ENCODE measurements around the gene ACADS. TPM values are rescaled to one million over a fixed set of nuclear protein-coding genes. Genes with fewer than 3 reads are reported as not detected.

Gene ACADS
- total RNA-seq, 2 experiments from 2014 or later = 15.6 to 16.6 TPM

- H3K4me3 Mint-ChIP-seq = no peak overlapping the region
- no peaks in the 10 kb centered on the region for H3K9me3 Mint-ChIP-seq
- intact Hi-C loops (cut with micrococcal nuclease) = no loop called here
- H3K4me1 Mint-ChIP-seq (ENCODE audit: low read depth) = no peaks in the 10 kb centered on the region
- peaks cover 16% of the 10 kb centered on the region for H3K36me3 Mint-ChIP-seq
- H3K27ac Mint-ChIP-seq = no peak overlapping the region
- POLR2A ChIA-PET = no interaction called here
- DNase-seq = no peak
- no peaks in the 10 kb centered on the region for H3K27me3 Mint-ChIP-seq
- CTCF ChIA-PET = interaction anchor here (0.9 to 1.4 kb wide), 2 partner anchors 55 to 122 kb away, joined by 3 to 6 read pairs; partner anchors contain the start of gene POP5
Measured at GRCh38 chr12:120703311-120703942, 22.2 kb upstream of the ACADS start.

- CTCF ChIA-PET = interaction anchor here (0.6 to 1.4 kb wide), 2 partner anchors 56 to 58 kb away, joined by 3 to 4 read pairs; no protein-coding TSS in a partner anchor
- no peaks in the 10 kb centered on the region for H3K9me3 Mint-ChIP-seq
- intact Hi-C loops (cut with micrococcal nuclease) = no loop called here
- H3K4me3 Mint-ChIP-seq = no peak overlapping the region
- no peak for DNase-seq
- POLR2A ChIA-PET = no interaction called here
- H3K27ac Mint-ChIP-seq = no peak overlapping the region
- peaks cover 5% of the 10 kb centered on the region for H3K4me1 Mint-ChIP-seq (ENCODE audit: low read depth)
- H3K36me3 Mint-ChIP-seq = peaks cover 4% of the 10 kb centered on the region
- no peaks in the 10 kb centered on the region for H3K27me3 Mint-ChIP-seq
Measured at GRCh38 chr12:120705618-120706017, 20.0 kb upstream of the ACADS start.

GRCh38 chr12:120706029-120706428 lies 19.6 kb upstream of the ACADS start:
- H3K4me1 Mint-ChIP-seq (ENCODE audit: low read depth) = peaks cover 5% of the 10 kb centered on the region
- H3K9me3 Mint-ChIP-seq = no peaks in the 10 kb centered on the region
- intact Hi-C loops (cut with micrococcal nuclease) = no loop called here
- POLR2A ChIA-PET = no interaction called here
- no peaks in the 10 kb centered on the region for H3K27me3 Mint-ChIP-seq
- no peak for DNase-seq
- H3K36me3 Mint-ChIP-seq = peaks cover under 1% of the 10 kb centered on the region
- H3K4me3 Mint-ChIP-seq = no peak overlapping the region
- H3K27ac Mint-ChIP-seq = no peak overlapping the region
- CTCF ChIA-PET = interaction anchor here (1.4 kb wide), 1 partner anchor 57 kb away, joined by 4 read pairs; no protein-coding TSS in a partner anchor

GRCh38 chr12:120708651-120709050 lies 17.0 kb upstream of the ACADS start:
- CTCF ChIA-PET = interaction anchor here (1.1 to 5.3 kb wide), 3 partner anchors 61 to 263 kb away, joined by 3 to 52 read pairs (median 4); no protein-coding TSS in a partner anchor
- POLR2A ChIA-PET = interaction anchor here (1.0 to 3.7 kb wide), 4 partner anchors 10 to 173 kb away, joined by 3 to 15 read pairs (median 4); partner anchors contain the start of gene MLEC
- Mint-ChIP-seq H3K9me3 (no peaks in the 10 kb centered on the region), H3K36me3 (peaks cover 5% of the 10 kb centered on the region), H3K4me1 (ENCODE audit: low read depth) (peaks cover 28% of the 10 kb centered on the region), H3K27ac (no peak overlapping the region), H3K4me3 (no peak overlapping the region), H3K27me3 (no peaks in the 10 kb centered on the region)
- DNase-seq = no peak
- intact Hi-C loops (cut with micrococcal nuclease) = no loop called here

GRCh38 chr12:120710031-120710804 lies 15.4 kb upstream of the ACADS start, which contains the start of gene UNC119B:
Gene UNC119B, plus strand, starts transcription at chr12:120710458. Its CDS starts 17 bp downstream, at chr12:120710475.
- Mint-ChIP-seq H3K4me3 (peak within 1 kb of the TSS; percentile 84), H3K9me3 (no peaks in the 10 kb centered on the region), H3K27me3 (no peaks in the 10 kb centered on the region), H3K4me1 (ENCODE audit: low read depth) (peaks cover 33% of the 10 kb centered on the region), H3K36me3 (peaks cover 15% of the 10 kb centered on the region), H3K27ac (peak within 1 kb of the TSS; percentile 67)
- intact Hi-C loops (cut with micrococcal nuclease) = loop anchor here (1.0 kb wide), 1 partner anchor 127 kb away; no protein-coding TSS in a partner anchor
- CTCF ChIA-PET = interaction anchor here (1.2 to 5.3 kb wide), 3 partner anchors 62 to 262 kb away, joined by 4 to 52 read pairs (median 9); no protein-coding TSS in a partner anchor
- POLR2A ChIA-PET = interaction anchor here (0.7 to 3.7 kb wide), 6 partner anchors 12 to 419 kb away, joined by 3 to 15 read pairs (median 3); partner anchors contain the start of genes CABP1, DYNLL1, MLEC and RNU4-2
- peak; percentile 78 for DNase-seq

GRCh38 chr12:120710805-120711296 lies 14.8 kb upstream of the ACADS start:
- peak; percentile 51 for DNase-seq
- peak overlapping the region; percentile 84 for H3K4me3 Mint-ChIP-seq
- H3K9me3 Mint-ChIP-seq = no peaks in the 10 kb centered on the region
- POLR2A ChIA-PET = interaction anchor here (0.7 to 3.7 kb wide), 5 partner anchors 13 to 419 kb away, joined by 3 to 15 read pairs (median 3); partner anchors contain the start of genes CABP1, DYNLL1, MLEC and RNU4-2
- CTCF ChIA-PET = interaction anchor here (0.9 to 5.3 kb wide), 7 partner anchors 10 to 261 kb away, joined by 3 to 52 read pairs (median 4); no protein-coding TSS in a partner anchor
- peaks cover 18% of the 10 kb centered on the region for H3K36me3 Mint-ChIP-seq
- peaks cover 33% of the 10 kb centered on the region for H3K4me1 Mint-ChIP-seq (ENCODE audit: low read depth)
- no peaks in the 10 kb centered on the region for H3K27me3 Mint-ChIP-seq
- peak overlapping the region; percentile 62 for H3K27ac Mint-ChIP-seq
- intact Hi-C loops (cut with micrococcal nuclease) = loop anchor here (1.0 kb wide), 2 partner anchors 25 to 128 kb away; no protein-coding TSS in a partner anchor

GRCh38 chr12:120711411-120711810 lies 14.2 kb upstream of the ACADS start:
- intact Hi-C loops (cut with micrococcal nuclease) = loop anchor here (1.0 kb wide), 1 partner anchor 25 kb away; no protein-coding TSS in a partner anchor
- Mint-ChIP-seq H3K9me3 (no peaks in the 10 kb centered on the region), H3K4me1 (ENCODE audit: low read depth) (peaks cover 33% of the 10 kb centered on the region), H3K36me3 (peaks cover 20% of the 10 kb centered on the region), H3K27ac (peak overlapping the region; percentile 62), H3K4me3 (peak overlapping the region; percentile 84), H3K27me3 (no peaks in the 10 kb centered on the region)
- ChIA-PET POLR2A (interaction anchor here (1.2 to 3.7 kb wide), 4 partner anchors 13 to 420 kb away, joined by 3 to 15 read pairs (median 3); partner anchors contain the start of genes DYNLL1, MLEC and RNU4-2), CTCF (interaction anchor here (0.9 to 5.3 kb wide), 8 partner anchors 9 to 260 kb away, joined by 3 to 52 read pairs (median 4); partner anchors contain the start of gene ACADS)
- DNase-seq = no peak

GRCh38 chr12:120712610-120713009 lies 13.0 kb upstream of the ACADS start:
- POLR2A ChIA-PET = no interaction called here
- H3K9me3 Mint-ChIP-seq = no peaks in the 10 kb centered on the region
- peaks cover 33% of the 10 kb centered on the region for H3K4me1 Mint-ChIP-seq (ENCODE audit: low read depth)
- H3K27me3 Mint-ChIP-seq = no peaks in the 10 kb centered on the region
- H3K36me3 Mint-ChIP-seq = peaks cover 28% of the 10 kb centered on the region
- H3K4me3 Mint-ChIP-seq = no peak overlapping the region
- CTCF ChIA-PET = interaction anchor here (0.8 to 5.3 kb wide), 3 partner anchors 65 to 174 kb away, joined by 3 to 52 read pairs (median 17); no protein-coding TSS in a partner anchor
- no peak for DNase-seq
- no peak overlapping the region for H3K27ac Mint-ChIP-seq
- intact Hi-C loops (cut with micrococcal nuclease) = no loop called here

GRCh38 chr12:120713861-120714482 lies 11.7 kb upstream of the ACADS start:
- no peaks in the 10 kb centered on the region for H3K9me3 Mint-ChIP-seq
- H3K4me3 Mint-ChIP-seq = no peak overlapping the region
- H3K4me1 Mint-ChIP-seq (ENCODE audit: low read depth) = peaks cover 33% of the 10 kb centered on the region
- peak; percentile 77 for DNase-seq
- H3K36me3 Mint-ChIP-seq = peaks cover 39% of the 10 kb centered on the region
- CTCF ChIA-PET = interaction anchor here (1.0 to 2.5 kb wide), 4 partner anchors 66 to 258 kb away, joined by 3 to 28 read pairs (median 13); partner anchors contain the start of gene POP5
- POLR2A ChIA-PET = no interaction called here
- H3K27ac Mint-ChIP-seq = peak overlapping the region; percentile 20
- H3K27me3 Mint-ChIP-seq = no peaks in the 10 kb centered on the region
- intact Hi-C loops (cut with micrococcal nuclease) = loop anchor here (1.0 kb wide), 2 partner anchors 67 to 131 kb away; no protein-coding TSS in a partner anchor

- Mint-ChIP-seq H3K4me1 (ENCODE audit: low read depth) (peaks cover 9% of the 10 kb centered on the region), H3K36me3 (peaks cover 64% of the 10 kb centered on the region), H3K27ac (no peak overlapping the region), H3K27me3 (no peaks in the 10 kb centered on the region), H3K4me3 (no peak overlapping the region), H3K9me3 (no peaks in the 10 kb centered on the region)
- ChIA-PET CTCF (interaction anchor here (0.6 to 0.7 kb wide), 4 partner anchors 62 to 393 kb away, joined by 3 to 4 read pairs (median 3); no protein-coding TSS in a partner anchor), POLR2A (no interaction called here)
- intact Hi-C loops (cut with micrococcal nuclease) = no loop called here
- DNase-seq = no peak
Measured at GRCh38 chr12:120718055-120718454, 7.6 kb upstream of the ACADS start.

- no peaks in the 10 kb centered on the region for H3K9me3 Mint-ChIP-seq
- no peak overlapping the region for H3K27ac Mint-ChIP-seq
- H3K4me1 Mint-ChIP-seq (ENCODE audit: low read depth) = peaks cover under 1% of the 10 kb centered on the region
- ChIA-PET POLR2A (no interaction called here), CTCF (no interaction called here)
- intact Hi-C loops (cut with micrococcal nuclease) = no loop called here
- H3K36me3 Mint-ChIP-seq = peaks cover 64% of the 10 kb centered on the region
- H3K4me3 Mint-ChIP-seq = no peak overlapping the region
- DNase-seq = no peak
- H3K27me3 Mint-ChIP-seq = no peaks in the 10 kb centered on the region
Measured at GRCh38 chr12:120719072-120719471, 6.6 kb upstream of the ACADS start.
